T-helper 1 cell treated with Interleukin-12 subunit alpha and Interleukin-12 subunit beta and Interleukin-4 antibody, amounts not matched to agents 30 ng/mL and 1 ng/mL, for 36 hours (primary cell): ENCODE measurements around the gene NUP37. TPM values are rescaled to one million over a fixed set of nuclear protein-coding genes. Genes with fewer than 3 reads are reported as not detected.
"Not testable (repeated sequence)": the region's sequence is repeated elsewhere in the genome, so short reads cannot be mapped to it uniquely, and the experiment has no call there.

Experiments
- intact Hi-C: fragments of 100-400 bp; cut with micrococcal nuclease; formaldehyde crosslinking; loops from one replicate; pipeline ENCODE4 v1.15.1; 2024
- total RNA-seq: library from RNA; stranded (reverse); gene quantifications from 2 replicates; pipeline ENCODE4 v1.2.3, GENCODE V29; 2022

NUP37 gene
- 46.9 and 51.3 TPM in 2 replicates for total RNA-seq

DNA sequence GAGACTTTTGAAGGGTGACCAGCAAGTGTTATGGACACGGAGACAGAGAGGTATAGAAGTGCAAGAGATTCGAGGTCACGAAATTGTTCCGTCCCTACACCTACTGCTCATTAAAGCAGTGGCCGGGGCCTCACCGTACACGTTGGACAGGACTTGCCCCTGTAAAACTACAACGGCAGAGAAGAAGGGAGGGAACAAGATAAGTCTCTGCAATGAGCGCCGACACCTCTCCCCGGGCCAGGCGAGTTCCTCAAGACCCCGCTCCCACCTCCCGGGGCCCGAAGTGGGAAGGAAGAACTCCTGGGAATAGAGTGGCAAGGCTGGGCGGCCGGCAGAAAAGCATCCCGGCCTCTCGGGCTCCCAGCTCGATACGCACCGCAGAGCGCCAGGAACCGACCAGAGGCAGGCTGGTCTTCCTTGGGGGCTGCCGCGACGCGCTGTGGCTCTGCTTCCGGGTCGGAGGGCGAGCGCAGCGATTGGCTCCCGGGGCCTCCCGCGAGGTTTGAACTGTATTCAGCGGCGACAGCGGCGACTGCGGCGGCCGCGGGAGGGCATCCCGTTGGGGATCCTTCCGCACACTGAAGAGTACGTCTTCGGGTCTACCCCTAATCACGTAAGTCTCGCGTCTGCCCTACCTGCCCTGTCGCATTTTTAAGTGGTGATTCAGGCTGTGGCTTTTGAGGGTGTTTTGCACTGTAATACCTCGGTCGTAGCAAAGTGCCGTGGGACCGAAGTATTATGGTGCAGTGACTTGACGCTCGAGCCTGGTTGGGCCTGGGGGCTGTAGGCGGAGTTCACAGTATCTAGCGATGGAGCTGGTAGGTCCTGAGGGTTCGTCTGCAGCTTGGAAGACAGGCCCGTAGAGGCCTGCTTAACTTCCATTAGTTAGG is at the start of gene NUP37, which contains the start of gene PARPBP:
Gene NUP37, minus strand, starts transcription at position 441 of the 890 bp plus-strand sequence. CDS start 1,596 bp downstream, outside the sequence.
Gene PARPBP, plus strand, starts transcription at position 510 of the 890 bp plus-strand sequence. CDS start 3,706 bp downstream, outside the sequence.
- intact Hi-C loops: loop anchor here (1.0 to 5.0 kb wide), 13 partner anchors 25 to 1853 kb away; partner anchors contain the start of genes CHPT1, DEPDC4, DRAM1 and PMCH

GRCh38 chr12:102167821-102168604 is 48.1 kb upstream of the NUP37 start:
- intact Hi-C loops: loop anchor here (1.0 kb wide), 1 partner anchor 48 kb away; the partner anchor contains the start of genes NUP37 and PARPBP

DNA sequence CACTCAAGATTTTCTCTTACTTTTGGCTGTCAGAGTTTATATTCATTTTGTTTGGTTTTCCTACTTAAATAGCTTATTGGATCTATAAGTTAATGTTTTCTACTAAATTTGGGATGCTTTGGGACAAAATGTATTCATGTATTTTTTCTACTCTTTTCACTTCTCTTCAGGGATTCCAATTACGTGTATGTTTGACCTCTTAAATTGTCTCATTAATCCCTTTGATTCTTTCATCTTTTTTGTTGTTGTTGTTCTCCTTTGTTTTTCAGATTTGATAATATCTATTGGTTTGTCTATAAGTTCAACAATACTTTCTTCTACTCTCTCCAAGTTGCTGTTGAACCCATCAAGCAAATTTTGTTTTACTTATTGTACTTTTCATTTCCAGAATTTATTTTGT is 43.5 kb upstream of the NUP37 start:
- intact Hi-C loops: no loop called here

DNA sequence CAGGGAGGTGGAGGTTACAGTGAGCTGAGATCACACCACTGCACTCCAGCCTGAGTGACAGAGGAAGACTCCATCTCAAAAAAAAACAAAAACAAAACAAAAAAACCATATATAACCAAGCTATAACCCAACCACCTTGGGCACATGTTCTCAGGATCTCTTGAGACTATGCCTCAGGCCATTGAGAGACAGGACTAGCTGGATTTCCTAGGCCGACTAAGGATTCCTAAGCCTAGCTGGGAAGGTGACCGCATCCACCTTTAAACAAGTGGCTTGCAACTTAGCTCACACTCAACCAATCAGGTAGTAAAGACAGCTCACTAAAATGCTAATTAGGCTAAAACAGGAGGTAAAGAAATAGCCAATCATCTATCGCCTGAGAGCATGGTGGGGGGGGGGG is 35.3 kb upstream of the NUP37 start:
- intact Hi-C loops: not testable (repeated sequence)

- intact Hi-C loops: not testable (repeated sequence)
These were observed 27.2 kb upstream of the NUP37 start for GRCh38 chr12:102147062-102147587.

GRCh38 chr12:102144221-102144620 is 24.3 kb upstream of the NUP37 start:
- intact Hi-C loops: no loop called here

- intact Hi-C loops: not testable (repeated sequence)
These were observed 23.0 kb upstream of the NUP37 start for GRCh38 chr12:102142866-102143373.

GRCh38 chr12:102137619-102138018 is 17.7 kb upstream of the NUP37 start:
- intact Hi-C loops: not testable (repeated sequence)

DNA sequence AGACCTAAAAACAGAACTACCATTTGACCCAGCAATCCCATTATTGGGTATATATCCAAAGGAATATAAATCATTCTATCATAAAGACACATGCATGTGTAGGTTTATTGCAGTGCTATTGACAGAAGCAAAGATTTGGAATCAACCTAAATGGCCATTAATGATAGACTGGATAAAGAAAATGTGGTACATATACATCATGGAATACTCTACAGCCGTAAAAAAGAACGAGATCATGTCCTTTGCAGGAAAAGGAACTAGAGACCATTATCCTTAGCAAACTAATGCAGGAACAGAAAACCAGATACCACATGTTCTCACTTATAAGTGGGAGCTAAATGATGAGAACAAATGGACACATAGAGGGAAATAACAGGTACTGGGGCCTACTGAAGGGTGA is 11.5 kb upstream of the NUP37 start:
- intact Hi-C loops: not testable (repeated sequence)

- intact Hi-C loops: not testable (repeated sequence)
These were observed 10.8 kb upstream of the NUP37 start for GRCh38 chr12:102130720-102131119.

- intact Hi-C loops: loop anchor here (2.0 to 5.0 kb wide), 4 partner anchors 75 to 839 kb away; partner anchors contain the start of genes CHPT1, PMCH and UTP20
These were observed 1.4 kb upstream of the NUP37 start for GRCh38 chr12:102121328-102121727.

GRCh38 chr12:102120886-102121285 is 972 bp upstream of the NUP37 start:
- intact Hi-C loops: loop anchor here (1.0 to 5.0 kb wide), 13 partner anchors 26 to 1854 kb away; partner anchors contain the start of genes CHPT1, DEPDC4, DRAM1 and PMCH

GRCh38 chr12:102120564-102120873 is 605 bp upstream of the NUP37 start:
- intact Hi-C loops: loop anchor here (1.0 to 5.0 kb wide), 13 partner anchors 25 to 1853 kb away; partner anchors contain the start of genes CHPT1, DEPDC4, DRAM1 and PMCH

DNA sequence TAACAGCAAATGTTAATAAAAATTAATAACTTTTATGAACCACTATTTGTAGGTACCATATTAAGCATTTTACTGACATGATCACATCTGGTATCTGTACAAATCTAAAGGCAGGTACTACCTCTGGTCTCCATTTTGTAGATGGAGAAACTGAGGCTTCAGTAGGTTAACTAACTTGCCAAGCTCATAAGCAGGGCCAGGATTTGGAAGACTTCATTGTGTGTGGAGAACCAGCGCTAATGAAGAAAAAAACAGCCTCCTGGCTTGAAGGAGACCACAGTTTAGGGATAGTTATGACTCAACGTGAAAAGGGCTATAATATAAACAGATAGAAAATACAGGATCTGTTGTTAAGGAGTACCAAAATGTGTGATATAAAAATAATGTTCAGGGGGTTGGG is 1.0 kb downstream of the NUP37 start:
- intact Hi-C loops: no loop called here

DNA sequence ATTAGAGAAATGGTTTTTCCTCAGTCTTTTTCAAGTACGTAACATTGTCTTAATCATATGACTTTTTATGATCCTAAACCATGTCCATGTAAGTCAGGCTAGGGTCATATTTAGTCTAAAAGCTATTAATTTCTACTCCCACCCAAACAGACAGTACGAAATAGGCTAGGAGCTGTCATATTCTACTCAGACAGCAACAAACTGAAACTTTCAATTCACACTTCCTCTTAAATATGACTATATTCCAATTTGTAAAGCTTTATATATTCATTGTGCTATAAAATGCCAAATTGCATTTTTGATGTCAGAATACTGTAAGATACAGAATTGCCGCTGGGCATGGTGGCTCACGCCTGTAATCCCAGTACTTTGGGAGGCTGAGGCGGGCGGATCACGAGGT is 3.5 kb downstream of the NUP37 start:
- intact Hi-C loops: no loop called here

- intact Hi-C loops: no loop called here
These were observed 5.7 kb downstream of the NUP37 start for GRCh38 chr12:102114212-102114611.

DNA sequence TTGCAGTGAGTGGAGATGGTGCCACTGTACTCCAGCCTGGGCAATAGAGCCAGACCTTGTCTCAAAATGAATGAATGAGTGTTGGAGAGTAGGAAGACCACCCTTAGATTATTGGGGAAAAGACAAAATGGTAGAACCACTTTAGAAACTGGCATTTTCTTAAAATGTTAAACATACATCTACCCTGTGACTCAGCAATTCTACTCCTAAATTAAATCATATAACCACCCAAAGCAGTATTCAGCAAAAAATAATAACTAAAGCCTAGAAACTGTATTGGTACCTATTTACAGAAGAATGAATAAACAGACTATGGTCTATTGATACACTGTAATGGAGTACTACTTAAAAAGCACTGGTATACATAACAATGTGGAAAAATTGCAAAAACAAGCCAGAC is 9.1 kb downstream of the NUP37 start:
- intact Hi-C loops: loop anchor here (2.0 kb wide), 1 partner anchor 16 kb away; no protein-coding TSS in a partner anchor

- intact Hi-C loops: no loop called here
These were observed 11.9 kb downstream of the NUP37 start for GRCh38 chr12:102107970-102108369.

DNA sequence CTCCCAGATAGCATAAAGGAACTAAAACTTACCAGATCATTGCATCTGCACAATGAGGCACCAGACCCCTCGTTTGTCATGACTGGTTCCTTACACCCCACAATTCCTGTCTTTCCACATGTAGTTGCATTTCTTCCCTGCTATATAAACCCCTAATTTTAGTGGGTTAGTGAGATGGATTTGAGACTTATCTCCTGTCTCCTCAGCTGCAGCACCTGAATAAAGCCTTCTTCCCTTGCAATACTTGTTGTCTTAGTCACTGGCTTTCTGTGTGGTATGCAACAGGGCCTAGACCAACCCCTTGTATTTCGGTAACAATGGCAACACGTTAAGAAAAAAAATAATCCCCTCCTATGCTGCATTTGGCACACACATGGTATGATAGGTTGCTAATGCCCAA is 13.0 kb downstream of the NUP37 start:
- intact Hi-C loops: no loop called here

DNA sequence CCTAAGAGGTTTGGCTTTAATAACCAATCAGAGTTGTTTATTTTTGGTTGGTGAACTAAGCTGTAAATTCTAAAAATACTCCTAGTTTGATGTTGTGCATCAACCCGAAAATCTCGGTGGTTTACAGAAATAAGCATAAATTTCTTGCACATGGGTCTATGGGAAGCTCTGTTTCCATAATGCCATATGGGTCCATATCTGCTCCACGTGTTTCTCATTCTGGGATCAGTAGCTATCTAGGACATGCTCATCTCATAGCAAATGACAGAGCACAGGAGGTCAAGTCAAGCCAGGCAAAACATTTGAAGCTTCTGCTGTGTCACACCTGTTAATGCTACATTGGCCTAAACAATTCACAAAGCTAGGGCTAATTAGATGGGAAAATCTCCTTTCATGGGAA is 23.1 kb downstream of the NUP37 start:
- intact Hi-C loops: loop anchor here (10.0 kb wide), 1 partner anchor 208 kb away; no protein-coding TSS in a partner anchor
